Neural progenitor cell (in vitro differentiated cells): Measurements from ENCODE around the gene PCDH15. TPM values are rescaled to one million over a fixed set of nuclear protein-coding genes. Genes with fewer than 3 reads are reported as not detected.
A peak's percentile ranks its signal among the peaks of the same experiment; 100 is the strongest.

ENCODE experiments used
- DNase-seq: peaks from one replicate; pipeline ENCODE4 v3.0.0-alpha.2; 2016; ENCODE audit warnings: low spot score
- H2AFZ ChIP-seq: fragments of 200-600 bp; sonication (generic); replicated peaks from 2 replicates; pipeline ENCODE4 v1.6.1; 2016; ENCODE audit warnings: antibody characterized with exemption
- H3F3A ChIP-seq: fragments of 200-600 bp; sonication (generic); 2 replicates; pipeline ENCODE4 v1.6.1; 2016; ENCODE audit warnings: antibody characterized with exemption, low read depth
- H3K27ac ChIP-seq: fragments of 200-600 bp; sonication (generic); 2 replicates; pipeline ENCODE4 v1.5.1; 2016; ENCODE audit warnings: mild to moderate bottlenecking
- H3K27me3 ChIP-seq: fragments of 200-600 bp; sonication (generic); 2 replicates; pipeline ENCODE4 v1.6.1; 2016; ENCODE audit warnings: mild to moderate bottlenecking, moderate library complexity
- H3K36me3 ChIP-seq: fragments of 200-600 bp; sonication (generic); 2 replicates; pipeline ENCODE4 v1.5.1; 2016
- H3K4me1 ChIP-seq: fragments of 200-600 bp; sonication (generic); 2 replicates; pipeline ENCODE4 v1.6.1; 2016; ENCODE audit warnings: mixed run types
- H3K4me2 ChIP-seq: fragments of 200-600 bp; sonication (generic); 2 replicates; pipeline ENCODE4 v1.6.1; 2016
- H3K4me3 ChIP-seq: fragments of 200-600 bp; sonication (generic); 2 replicates; pipeline ENCODE4 v1.5.1; 2016
- H3K79me2 ChIP-seq: fragments of 200-600 bp; sonication (generic); 2 replicates; pipeline ENCODE4 v1.6.1; 2016; ENCODE audit warnings: low read depth
- H3K9ac ChIP-seq: fragments of 200-600 bp; sonication (generic); 2 replicates; pipeline ENCODE4 v1.6.1; 2016
- H3K9me3 ChIP-seq: fragments of 200-600 bp; sonication (generic); 2 replicates; pipeline ENCODE4 v1.5.1; 2016; ENCODE audit warnings: low read depth
- H4K20me1 ChIP-seq: fragments of 200-600 bp; sonication (generic); 2 replicates; pipeline ENCODE4 v1.6.1; 2016; ENCODE audit warnings: low read depth
- H3K27ac Mint-ChIP-seq: 3 replicates; pipeline ENCODE4 v1.8.0; 2021; ENCODE audit warnings: mixed read lengths
- H3K27me3 Mint-ChIP-seq: 2 replicates; pipeline ENCODE4 v1.8.0; 2022; ENCODE audit warnings: low read depth, mild to moderate bottlenecking, inconsistent platforms, moderate library complexity, mixed read lengths; ENCODE audit not compliant: insufficient read depth
- H3K36me3 Mint-ChIP-seq: 3 replicates; pipeline ENCODE4 v1.8.0; 2021; ENCODE audit warnings: mixed read lengths
- H3K4me1 Mint-ChIP-seq: 3 replicates; pipeline ENCODE4 v1.8.0; 2021; ENCODE audit warnings: mixed read lengths
- H3K4me3 Mint-ChIP-seq: 3 replicates; pipeline ENCODE4 v1.8.0; 2021; ENCODE audit warnings: mild to moderate bottlenecking, moderate library complexity, mixed read lengths
- H3K9me3 Mint-ChIP-seq: 3 replicates; pipeline ENCODE4 v1.8.0; 2020; ENCODE audit warnings: mixed read lengths
- CTCF ChIP-seq: fragments of 200-600 bp; sonication (generic); IDR thresholded peaks from 2 replicates; pipeline ENCODE4 v1.5.1; 2017; ENCODE audit warnings: antibody characterized with exemption, mild to moderate bottlenecking
- EZH2 ChIP-seq: fragments of 200-600 bp; sonication (generic); IDR thresholded peaks from 2 replicates; pipeline ENCODE4 v1.6.1; 2017; ENCODE audit warnings: antibody characterized with exemption, mild to moderate bottlenecking, moderate library complexity
- EZH2phosphoT487 ChIP-seq: fragments of 200-600 bp; sonication (generic); IDR thresholded peaks from 2 replicates; pipeline ENCODE4 v1.6.1; 2017; ENCODE audit warnings: antibody characterized with exemption
- total RNA-seq: library from RNA; depleted of rRNA; stranded (reverse); fragments of >200 nt; gene quantifications from 2 replicates; pipeline ENCODE4 v1.2.3, GENCODE V29; 2015; ENCODE audit warnings: low replicate concordance

The PCDH15 gene
- total RNA-seq, 1 donor from 2014 or later, result 0.17 TPM

- Mint-ChIP-seq H3K4me1 (peaks cover 3% of the 10 kb centered on the region), H3K36me3 (no peaks in the 10 kb centered on the region), H3K4me3 (no peak overlapping the region), H3K27me3 (no peaks in the 10 kb centered on the region), H3K27ac (no peak overlapping the region), H3K9me3 (peaks cover 4% of the 10 kb centered on the region)
- Histone ChIP-seq H3K4me3 (no peak overlapping the region), H3K9ac (no peak overlapping the region), H3K4me2 (no peak overlapping the region), H2AFZ (no peak overlapping the region), H3K27ac (no peak overlapping the region), H3F3A (no peaks in the 10 kb centered on the region), H3K9me3 (peaks cover 2% of the 10 kb centered on the region), H4K20me1 (no peaks in the 10 kb centered on the region), H3K27me3 (no peaks in the 10 kb centered on the region), H3K79me2 (no peaks in the 10 kb centered on the region), H3K4me1 (no peaks in the 10 kb centered on the region), H3K36me3 (no peaks in the 10 kb centered on the region)
- TF ChIP-seq CTCF (peak; percentile 30), EZH2phosphoT487 (no peak)
- DNase-seq, result peak; percentile 58
These were observed 882.3 kb downstream of the PCDH15 start for GRCh38 chr10:53918755-53919154.

GRCh38 chr10:53909791-53910190, 891.2 kb downstream of the PCDH15 start:
- H3F3A ChIP-seq, result no peaks in the 10 kb centered on the region
- Mint-ChIP-seq H3K9me3 (peaks cover 12% of the 10 kb centered on the region), H3K36me3 (no peaks in the 10 kb centered on the region), H3K4me1 (no peaks in the 10 kb centered on the region), H3K27me3 (no peaks in the 10 kb centered on the region), H3K27ac (no peak overlapping the region), H3K4me3 (no peak overlapping the region)
- H3K27me3 ChIP-seq, result no peaks in the 10 kb centered on the region
- DNase-seq, result peak; percentile 27
- H3K9me3 ChIP-seq, result no peaks in the 10 kb centered on the region
- no peaks in the 10 kb centered on the region for H3K79me2 ChIP-seq
- no peak overlapping the region for H3K9ac ChIP-seq
- no peaks in the 10 kb centered on the region for H3K4me1 ChIP-seq
- TF ChIP-seq EZH2, result no peak
- no peak for TF ChIP-seq EZH2phosphoT487
- no peak for TF ChIP-seq CTCF
- no peak overlapping the region for H3K4me2 ChIP-seq
- H2AFZ ChIP-seq, result no peak overlapping the region
- no peaks in the 10 kb centered on the region for H3K36me3 ChIP-seq
- no peaks in the 10 kb centered on the region for H4K20me1 ChIP-seq
- H3K4me3 ChIP-seq, result no peak overlapping the region
- H3K27ac ChIP-seq, result no peak overlapping the region

- TF ChIP-seq CTCF (no peak), EZH2phosphoT487 (no peak), EZH2 (no peak)
- no peaks in the 10 kb centered on the region for H3K4me1 ChIP-seq
These were observed 896.4 kb downstream of the PCDH15 start for GRCh38 chr10:53904506-53905241.

More at GRCh38 chr10:53904506-53905241, 896.4 kb downstream of the PCDH15 start:
- peaks cover 2% of the 10 kb centered on the region for H3K4me1 Mint-ChIP-seq
- Histone ChIP-seq H3K79me2 (no peaks in the 10 kb centered on the region), H3K4me2 (no peak overlapping the region), H3K36me3 (no peaks in the 10 kb centered on the region), H3K9me3 (no peaks in the 10 kb centered on the region), H2AFZ (no peak overlapping the region), H3K4me3 (no peak overlapping the region), H4K20me1 (no peaks in the 10 kb centered on the region), H3F3A (no peaks in the 10 kb centered on the region), H3K27ac (no peak overlapping the region), H3K27me3 (no peaks in the 10 kb centered on the region), H3K9ac (no peak overlapping the region)
- no peaks in the 10 kb centered on the region for H3K36me3 Mint-ChIP-seq
- H3K27me3 Mint-ChIP-seq, result no peaks in the 10 kb centered on the region
- peaks cover under 1% of the 10 kb centered on the region for H3K9me3 Mint-ChIP-seq
- H3K4me3 Mint-ChIP-seq, result no peak overlapping the region
- no peak for DNase-seq
- H3K27ac Mint-ChIP-seq, result no peak overlapping the region
